Femur (tissue), 1 donor: Measurements from ENCODE around the gene CCDC190.
"Not testable (repeated sequence)": the region's sequence is repeated elsewhere in the genome, so short reads cannot be mapped to it uniquely, and the experiment has no call there.

Source experiments
- DNase-seq: peaks from one replicate; pipeline ENCODE4 v3.0.0-alpha.2; 2017

Gene CCDC190

GRCh38 chr1:162876751-162877150, 15.8 kb upstream of the CCDC190 start:
- no peak for DNase-seq

GRCh38 chr1:162873671-162874666, 13.0 kb upstream of the CCDC190 start:
- no peak for DNase-seq

GRCh38 chr1:162872981-162873380, 12.0 kb upstream of the CCDC190 start:
- DNase-seq = no peak

GRCh38 chr1:162871417-162871816, 10.4 kb upstream of the CCDC190 start:
- not testable (repeated sequence) for DNase-seq

- DNase-seq = no peak
Measured at GRCh38 chr1:162868972-162869371, 8.0 kb upstream of the CCDC190 start.

GRCh38 chr1:162861625-162862024, 650 bp upstream of the CCDC190 start:
- no peak for DNase-seq

GRCh38 chr1:162859191-162859590, 1.8 kb downstream of the CCDC190 start:
- no peak for DNase-seq

GRCh38 chr1:162857850-162858249, 3.1 kb downstream of the CCDC190 start:
- DNase-seq = no peak

GRCh38 chr1:162856260-162856659, 4.7 kb downstream of the CCDC190 start:
- DNase-seq = no peak

- no peak for DNase-seq
Measured at GRCh38 chr1:162855461-162856150, 5.4 kb downstream of the CCDC190 start.

- DNase-seq = peak; percentile 62
Measured at GRCh38 chr1:162854245-162854882, 6.6 kb downstream of the CCDC190 start.

- no peak for DNase-seq
Measured at GRCh38 chr1:162851341-162851740, 9.6 kb downstream of the CCDC190 start.

GRCh38 chr1:162849711-162850110, 11.3 kb downstream of the CCDC190 start:
- no peak for DNase-seq

GRCh38 chr1:162847839-162848453, 13.0 kb downstream of the CCDC190 start:
- DNase-seq = peak; percentile 77

GRCh38 chr1:162846256-162847212, 14.4 kb downstream of the CCDC190 start:
- DNase-seq = no peak

GRCh38 chr1:162844153-162844552, 16.8 kb downstream of the CCDC190 start:
- no peak for DNase-seq

- no peak for DNase-seq
Measured at GRCh38 chr1:162840250-162840839, 20.6 kb downstream of the CCDC190 start.

GRCh38 chr1:162838863-162839262, 22.1 kb downstream of the CCDC190 start:
- DNase-seq = no peak

- no peak for DNase-seq
Measured at GRCh38 chr1:162835157-162835899, 25.6 kb downstream of the CCDC190 start.

- DNase-seq = no peak
Measured at GRCh38 chr1:162832470-162832869, 28.5 kb downstream of the CCDC190 start.

- DNase-seq = no peak
Measured at GRCh38 chr1:162829268-162829667, 31.7 kb downstream of the CCDC190 start.
